ENCODE measurements around the gene FAM89B.
A peak's percentile ranks its signal among the peaks of the same experiment; 100 is the strongest.

The FAM89B gene

GRCh38 chr11:65547446-65548125 is 24.8 kb upstream of the FAM89B start:
- no peak overlapping the region for H3K27ac ChIP-seq (ENCODE audit: low read depth, low read length)
- no peak overlapping the region for H4K12ac ChIP-seq (ENCODE audit: low read depth, low read length)
- no peak overlapping the region for H3K9ac ChIP-seq (ENCODE audit: low read length)
- H4K91ac ChIP-seq (ENCODE audit: low read depth, low read length), result no peak overlapping the region
- no peak overlapping the region for H3K18ac ChIP-seq (ENCODE audit: low read length)
- no peak overlapping the region for H2BK5ac ChIP-seq (ENCODE audit: low read depth, low read length, poor library complexity)
- no peak overlapping the region for H2AFZ ChIP-seq (ENCODE audit: insufficient read depth, low read length, poor library complexity)
- no peak for DNase-seq
- H3K79me1 ChIP-seq (ENCODE audit: low read length), result peaks cover 2% of the 10 kb centered on the region
- no peaks in the 10 kb centered on the region for H3K79me2 ChIP-seq (ENCODE audit: control insufficient read depth, insufficient read depth, low read length, poor library complexity)
- H3K23ac ChIP-seq (ENCODE audit: low read length), result no peak overlapping the region
- H3K14ac ChIP-seq (ENCODE audit: low read length), result no peak overlapping the region
- no CpG with 5 or more reads among the region's 52 CpGs for WGBS (ENCODE audit: extremely low coverage, insufficient coverage, insufficient read length)
- no peak overlapping the region for H2BK12ac ChIP-seq (ENCODE audit: low read length)
- no peak overlapping the region for H3K4me3 ChIP-seq (ENCODE audit: low read depth, low read length)
- no peak overlapping the region for H3K4me2 ChIP-seq (ENCODE audit: low read length)
- H4K8ac ChIP-seq (ENCODE audit: low read depth, low read length), result no peak overlapping the region
- H2AK5ac ChIP-seq (ENCODE audit: low read length), result no peak overlapping the region
- peaks cover 9% of the 10 kb centered on the region in 2 experiments for H3K4me1 ChIP-seq (ENCODE audit: control insufficient read depth in 1 of 2, insufficient read depth in 2 of 2, low read length in 2 of 2)
- H3K9me3 ChIP-seq (ENCODE audit: insufficient read depth, low read depth, low read length), result no peaks in the 10 kb centered on the region
- no peak overlapping the region for H3K4ac ChIP-seq (ENCODE audit: low read depth, low read length)
- H3K27me3 ChIP-seq (ENCODE audit: insufficient read depth, low read length), result peaks cover 9% of the 10 kb centered on the region
- no peaks in the 10 kb centered on the region for H3K36me3 ChIP-seq (ENCODE audit: control insufficient read depth in 1 of 2, insufficient read depth in 2 of 2, low read length in 2 of 2)
- H2BK120ac ChIP-seq (ENCODE audit: insufficient read depth, low read length, poor library complexity), result no peak overlapping the region

GRCh38 chr11:65548395-65548794 is 23.9 kb upstream of the FAM89B start:
- no peak overlapping the region for H2AFZ ChIP-seq (ENCODE audit: insufficient read depth, low read length, poor library complexity)
- H3K18ac ChIP-seq (ENCODE audit: low read length), result no peak overlapping the region
- no CpG with 5 or more reads among the region's 3 CpGs for WGBS (ENCODE audit: extremely low coverage, insufficient coverage, insufficient read length)
- no peak overlapping the region for H3K23ac ChIP-seq (ENCODE audit: low read length)
- H3K14ac ChIP-seq (ENCODE audit: low read length), result no peak overlapping the region
- no peak overlapping the region for H2BK12ac ChIP-seq (ENCODE audit: low read length)
- no peak overlapping the region for H2BK5ac ChIP-seq (ENCODE audit: low read depth, low read length, poor library complexity)
- H3K4me2 ChIP-seq (ENCODE audit: low read length), result no peak overlapping the region
- peaks cover 2% of the 10 kb centered on the region for H3K79me1 ChIP-seq (ENCODE audit: low read length)
- H4K12ac ChIP-seq (ENCODE audit: low read depth, low read length), result no peak overlapping the region
- no peak overlapping the region for H4K91ac ChIP-seq (ENCODE audit: low read depth, low read length)
- H3K9me3 ChIP-seq (ENCODE audit: insufficient read depth, low read depth, low read length), result no peaks in the 10 kb centered on the region
- H3K79me2 ChIP-seq (ENCODE audit: control insufficient read depth, insufficient read depth, low read length, poor library complexity), result no peaks in the 10 kb centered on the region
- H2AK5ac ChIP-seq (ENCODE audit: low read length), result no peak overlapping the region
- H3K9ac ChIP-seq (ENCODE audit: low read length), result no peak overlapping the region
- peaks cover 9% of the 10 kb centered on the region in 2 experiments for H3K4me1 ChIP-seq (ENCODE audit: control insufficient read depth in 1 of 2, insufficient read depth in 2 of 2, low read length in 2 of 2)
- H3K4ac ChIP-seq (ENCODE audit: low read depth, low read length), result no peak overlapping the region
- H3K27me3 ChIP-seq (ENCODE audit: insufficient read depth, low read length), result peaks cover 9% of the 10 kb centered on the region
- no peak overlapping the region for H4K8ac ChIP-seq (ENCODE audit: low read depth, low read length)
- no peak overlapping the region for H3K27ac ChIP-seq (ENCODE audit: low read depth, low read length)
- no peaks in the 10 kb centered on the region for H3K36me3 ChIP-seq (ENCODE audit: control insufficient read depth in 1 of 2, insufficient read depth in 2 of 2, low read length in 2 of 2)
- no peak overlapping the region for H3K4me3 ChIP-seq (ENCODE audit: low read depth, low read length)
- no peak for DNase-seq
- H2BK120ac ChIP-seq (ENCODE audit: insufficient read depth, low read length, poor library complexity), result no peak overlapping the region

GRCh38 chr11:65549096-65549495 is 23.2 kb upstream of the FAM89B start:
- H2BK12ac ChIP-seq (ENCODE audit: low read length), result no peak overlapping the region
- H3K4me3 ChIP-seq (ENCODE audit: low read depth, low read length), result no peak overlapping the region
- H4K12ac ChIP-seq (ENCODE audit: low read depth, low read length), result no peak overlapping the region
- peaks cover 9% of the 10 kb centered on the region for H3K27me3 ChIP-seq (ENCODE audit: insufficient read depth, low read length)
- no peak overlapping the region for H2AFZ ChIP-seq (ENCODE audit: insufficient read depth, low read length, poor library complexity)
- no peak overlapping the region for H3K23ac ChIP-seq (ENCODE audit: low read length)
- no peak overlapping the region for H3K4ac ChIP-seq (ENCODE audit: low read depth, low read length)
- H3K36me3 ChIP-seq (ENCODE audit: control insufficient read depth in 1 of 2, insufficient read depth in 2 of 2, low read length in 2 of 2), result no peaks in the 10 kb centered on the region
- no peak overlapping the region for H3K9ac ChIP-seq (ENCODE audit: low read length)
- H3K79me1 ChIP-seq (ENCODE audit: low read length), result peaks cover 5% of the 10 kb centered on the region
- no peak overlapping the region for H3K27ac ChIP-seq (ENCODE audit: low read depth, low read length)
- H2BK5ac ChIP-seq (ENCODE audit: low read depth, low read length, poor library complexity), result no peak overlapping the region
- no peak overlapping the region for H3K4me2 ChIP-seq (ENCODE audit: low read length)
- DNase-seq, result no peak
- no CpG with 5 or more reads among the region's 3 CpGs for WGBS (ENCODE audit: extremely low coverage, insufficient coverage, insufficient read length)
- H2BK120ac ChIP-seq (ENCODE audit: insufficient read depth, low read length, poor library complexity), result no peak overlapping the region
- H3K4me1 ChIP-seq (ENCODE audit: control insufficient read depth in 1 of 2, insufficient read depth in 2 of 2, low read length in 2 of 2), result peaks cover 13 to 15% of the 10 kb centered on the region in 2 experiments
- no peak overlapping the region for H4K91ac ChIP-seq (ENCODE audit: low read depth, low read length)
- H3K18ac ChIP-seq (ENCODE audit: low read length), result no peak overlapping the region
- no peak overlapping the region for H3K14ac ChIP-seq (ENCODE audit: low read length)
- H3K9me3 ChIP-seq (ENCODE audit: insufficient read depth, low read depth, low read length), result no peaks in the 10 kb centered on the region
- no peak overlapping the region for H2AK5ac ChIP-seq (ENCODE audit: low read length)
- H4K8ac ChIP-seq (ENCODE audit: low read depth, low read length), result no peak overlapping the region
- H3K79me2 ChIP-seq (ENCODE audit: control insufficient read depth, insufficient read depth, low read length, poor library complexity), result no peaks in the 10 kb centered on the region

GRCh38 chr11:65551572-65552387 is 20.6 kb upstream of the FAM89B start:
- Histone ChIP-seq H3K79me2 (ENCODE audit: control insufficient read depth, insufficient read depth, low read length, poor library complexity) (no peaks in the 10 kb centered on the region), H3K36me3 (ENCODE audit: control insufficient read depth in 1 of 2, insufficient read depth in 2 of 2, low read length in 2 of 2) (no peaks in the 10 kb centered on the region), H4K8ac (ENCODE audit: low read depth, low read length) (no peak overlapping the region), H3K14ac (ENCODE audit: low read length) (no peak overlapping the region), H3K23ac (ENCODE audit: low read length) (no peak overlapping the region), H2AFZ (ENCODE audit: insufficient read depth, low read length, poor library complexity) (no peak overlapping the region), H3K27me3 (ENCODE audit: insufficient read depth, low read length) (peaks cover 9% of the 10 kb centered on the region), H2BK120ac (ENCODE audit: insufficient read depth, low read length, poor library complexity) (no peak overlapping the region), H3K4ac (ENCODE audit: low read depth, low read length) (no peak overlapping the region), H2AK5ac (ENCODE audit: low read length) (no peak overlapping the region), H3K27ac (ENCODE audit: low read depth, low read length) (no peak overlapping the region), H4K12ac (ENCODE audit: low read depth, low read length) (no peak overlapping the region), H4K91ac (ENCODE audit: low read depth, low read length) (no peak overlapping the region), H2BK5ac (ENCODE audit: low read depth, low read length, poor library complexity) (no peak overlapping the region), H3K4me2 (ENCODE audit: low read length) (no peak overlapping the region), H3K9me3 (ENCODE audit: insufficient read depth, low read depth, low read length) (no peaks in the 10 kb centered on the region), H3K4me1 (ENCODE audit: control insufficient read depth in 1 of 2, insufficient read depth in 2 of 2, low read length in 2 of 2) (peaks cover 20% of the 10 kb centered on the region in 2 experiments), H3K79me1 (ENCODE audit: low read length) (peaks cover 3% of the 10 kb centered on the region), H3K4me3 (ENCODE audit: low read depth, low read length) (no peak overlapping the region), H3K18ac (ENCODE audit: low read length) (no peak overlapping the region), H3K9ac (ENCODE audit: low read length) (no peak overlapping the region), H2BK12ac (ENCODE audit: low read length) (no peak overlapping the region)
- DNase-seq, result peak in 1 of 2 donors; percentile 50
- WGBS (ENCODE audit: extremely low coverage, insufficient coverage, insufficient read length), result no CpG with 5 or more reads among the region's 17 CpGs

All from trophoblast cell (in vitro differentiated cells and primary cell).